ENCODE results near the gene RALGPS2.

Gene RALGPS2

DNA sequence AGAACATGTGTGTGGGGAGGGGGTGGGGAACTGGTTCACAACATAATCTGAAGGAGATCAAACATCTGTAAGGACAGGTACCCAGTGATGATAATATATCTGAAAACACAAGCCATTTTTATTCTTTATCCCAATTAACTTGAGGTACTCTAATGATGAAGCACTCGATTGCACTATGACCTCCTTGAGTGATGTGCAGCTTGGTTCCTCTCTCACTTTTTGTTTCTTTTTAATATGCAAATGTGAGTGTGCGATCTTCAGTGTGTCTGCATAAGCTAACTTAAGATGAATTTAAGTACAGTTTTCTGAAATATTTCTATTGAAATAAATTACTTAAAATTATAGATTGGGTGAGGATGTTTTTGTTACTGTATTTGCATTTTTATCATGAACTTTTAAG, 196.5 kb downstream of the RALGPS2 start:
- DNase-seq (ENCODE audit: low read depth) = no peak

DNA sequence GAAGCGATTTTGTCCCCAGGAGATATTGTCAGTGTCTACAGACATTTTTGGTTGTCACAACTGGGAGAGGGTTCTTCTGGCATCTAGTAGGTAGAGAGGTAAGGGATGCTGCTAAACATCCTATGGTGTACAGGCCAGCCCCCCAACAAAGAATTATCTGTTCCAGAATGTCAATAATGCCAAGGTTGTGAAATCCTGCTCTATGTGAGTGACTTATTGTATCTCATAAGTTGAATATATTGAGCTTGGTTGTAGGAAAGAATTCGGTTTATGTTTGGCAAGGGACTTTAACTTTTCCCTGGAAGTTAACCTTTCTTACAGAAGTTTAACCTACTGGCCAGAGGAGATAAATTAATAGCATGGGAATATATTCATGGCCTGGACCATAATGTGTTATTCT, 198.5 kb downstream of the RALGPS2 start:
- no peak for DNase-seq (ENCODE audit: low read depth)

DNA sequence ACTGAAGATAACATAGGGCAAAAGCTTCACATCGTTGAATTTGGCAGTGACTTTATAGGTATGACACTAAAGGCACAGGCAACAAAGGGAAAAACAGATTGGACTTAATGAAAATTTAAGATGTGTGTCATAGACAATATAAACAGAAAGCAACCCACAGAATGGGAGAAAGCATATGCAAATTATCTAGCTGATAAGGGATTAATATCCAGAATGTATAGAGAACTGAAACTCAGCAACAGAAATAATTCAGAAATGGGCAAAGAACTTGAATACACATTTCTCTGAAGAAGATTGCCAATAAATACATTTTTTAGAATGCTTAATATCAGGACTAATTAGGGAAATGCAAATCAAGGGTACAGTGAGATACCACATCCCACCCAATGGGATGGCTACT, 201.0 kb downstream of the RALGPS2 start:
- DNase-seq (ENCODE audit: low read depth) = no peak

DNA sequence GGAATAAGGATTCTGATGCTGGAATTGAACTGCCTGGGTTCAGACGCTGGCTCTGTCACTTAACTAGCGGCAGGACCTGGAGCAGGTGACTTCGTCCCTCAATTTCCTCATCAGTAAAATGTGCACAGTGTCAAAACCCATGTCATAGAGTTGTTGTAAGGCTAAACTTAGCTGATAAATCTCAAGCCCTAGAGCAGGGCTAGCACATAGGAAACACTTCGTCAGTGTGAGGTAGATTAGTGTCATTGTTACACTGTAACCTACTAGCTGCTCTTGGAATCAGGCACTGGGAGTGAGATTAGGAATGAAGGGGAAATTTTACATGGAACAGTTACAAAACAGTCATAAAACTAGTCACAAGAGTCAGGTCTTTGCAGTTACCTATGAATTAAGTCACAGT, 202.0 kb downstream of the RALGPS2 start:
- DNase-seq (ENCODE audit: low read depth) = no peak

DNA sequence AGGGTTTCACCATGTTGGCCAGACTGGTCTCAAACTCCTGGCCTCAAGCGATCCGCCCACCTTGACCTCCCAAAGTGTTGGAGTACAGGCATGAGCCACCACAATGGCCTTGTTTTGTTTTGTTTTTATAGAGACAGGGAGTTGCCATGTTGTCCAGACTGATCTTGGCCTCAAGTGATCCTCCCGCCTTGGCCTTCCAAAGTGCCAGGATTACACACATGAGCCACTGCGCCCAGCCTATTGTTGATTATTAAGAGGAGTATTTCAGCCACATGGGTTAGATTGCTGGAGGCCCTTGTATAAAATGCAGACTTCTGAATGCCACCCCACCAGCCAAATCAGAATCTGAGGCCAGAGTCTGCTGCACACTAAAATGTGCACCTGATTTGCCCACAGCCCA, 203.0 kb downstream of the RALGPS2 start:
- DNase-seq (ENCODE audit: low read depth) = no peak

DNA sequence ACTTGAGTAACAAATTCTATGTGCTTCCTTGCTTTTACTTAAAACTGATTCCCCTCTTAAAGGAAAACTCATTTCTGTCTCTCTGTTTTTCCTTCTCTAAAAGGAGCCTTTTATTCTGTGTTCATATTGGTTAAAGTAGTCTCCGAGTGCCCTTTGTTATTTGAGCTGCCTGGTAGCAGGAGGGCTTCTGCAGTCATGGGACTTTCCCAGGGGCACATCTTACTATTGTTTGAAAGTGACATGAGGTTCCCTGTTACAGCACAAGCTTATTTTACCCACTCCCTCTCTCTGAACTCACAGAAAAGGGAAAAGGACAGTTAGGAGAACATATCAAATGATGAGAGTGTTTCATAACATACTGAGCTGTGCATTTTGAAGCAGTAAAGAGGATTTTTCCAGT, 203.9 kb downstream of the RALGPS2 start:
- no peak for DNase-seq (ENCODE audit: low read depth)

DNA sequence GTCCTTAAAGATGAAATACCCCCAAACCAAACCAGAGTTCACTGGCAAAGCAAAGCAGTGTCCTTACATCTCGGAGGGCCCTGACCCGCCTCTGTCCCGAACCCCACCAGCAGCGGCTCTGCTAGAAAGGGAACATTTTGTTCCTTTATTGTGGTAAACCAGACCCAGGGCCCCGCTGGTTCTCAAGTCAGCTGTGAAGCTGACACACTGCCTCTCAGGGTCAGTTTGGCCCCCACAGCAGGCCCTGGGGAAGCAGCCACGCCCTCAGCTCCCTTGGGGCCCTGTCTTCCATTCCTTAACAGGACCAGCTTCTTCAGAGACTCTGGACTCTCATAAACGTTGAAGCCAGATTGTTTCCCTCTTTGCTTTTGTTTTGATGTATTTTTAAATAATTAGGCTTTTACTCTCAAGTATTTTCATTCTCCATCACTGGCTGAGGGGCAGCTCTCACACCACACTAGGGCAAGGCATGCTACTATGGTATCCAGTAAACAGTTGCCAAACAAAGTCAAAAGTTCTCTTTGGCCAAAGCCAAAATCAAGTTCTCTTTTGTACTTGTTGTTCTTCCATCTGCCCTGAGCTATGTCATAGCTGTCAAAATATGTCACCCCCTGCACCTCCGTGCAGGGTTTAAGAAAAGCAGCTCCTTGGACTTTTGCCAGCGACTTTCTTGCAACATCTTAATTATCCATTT, 207.0 kb downstream of the RALGPS2 start:
- no peak for DNase-seq (ENCODE audit: low read depth)

DNA sequence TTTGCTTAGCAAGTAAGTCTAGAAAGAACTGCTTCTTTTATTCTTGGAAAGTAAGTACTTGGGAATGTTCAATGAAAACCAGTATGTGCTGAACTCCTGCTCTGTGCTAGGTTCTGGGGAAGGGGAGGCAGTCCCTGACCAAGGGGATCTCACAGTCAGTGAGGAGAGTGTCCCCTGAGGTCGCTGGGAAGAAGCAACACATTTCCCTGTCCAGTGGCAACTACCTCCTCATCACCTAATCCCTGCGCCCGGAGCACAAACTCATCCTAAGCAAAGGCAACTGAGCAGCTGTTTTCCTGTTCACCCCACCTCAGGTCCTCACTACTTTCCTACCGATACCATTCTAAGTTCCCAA, 207.5 kb downstream of the RALGPS2 start:
- DNase-seq (ENCODE audit: low read depth) = no peak

DNA sequence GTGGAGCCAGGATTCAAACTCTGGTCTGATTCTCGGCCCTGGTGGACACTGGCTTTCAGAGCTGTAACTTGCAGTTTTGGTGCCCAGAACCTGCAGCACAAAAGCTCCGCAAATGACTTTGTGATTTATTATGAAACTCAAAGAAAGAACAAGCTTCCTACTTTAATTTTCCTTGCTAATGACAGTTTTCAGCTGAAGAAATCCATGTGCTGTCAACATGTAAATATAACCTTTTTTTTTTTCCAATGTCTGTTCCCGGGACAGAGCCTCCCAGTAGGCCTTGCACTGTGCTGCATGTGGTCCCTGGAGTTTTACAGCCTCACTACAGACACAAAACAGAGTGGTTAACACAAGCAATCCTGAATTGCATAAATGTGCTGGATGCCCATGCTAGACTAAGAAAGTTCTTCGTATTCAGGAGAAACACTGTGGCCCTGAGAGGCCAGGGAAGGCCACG, 208.1 kb downstream of the RALGPS2 start:
- no peak for DNase-seq (ENCODE audit: low read depth)

DNA sequence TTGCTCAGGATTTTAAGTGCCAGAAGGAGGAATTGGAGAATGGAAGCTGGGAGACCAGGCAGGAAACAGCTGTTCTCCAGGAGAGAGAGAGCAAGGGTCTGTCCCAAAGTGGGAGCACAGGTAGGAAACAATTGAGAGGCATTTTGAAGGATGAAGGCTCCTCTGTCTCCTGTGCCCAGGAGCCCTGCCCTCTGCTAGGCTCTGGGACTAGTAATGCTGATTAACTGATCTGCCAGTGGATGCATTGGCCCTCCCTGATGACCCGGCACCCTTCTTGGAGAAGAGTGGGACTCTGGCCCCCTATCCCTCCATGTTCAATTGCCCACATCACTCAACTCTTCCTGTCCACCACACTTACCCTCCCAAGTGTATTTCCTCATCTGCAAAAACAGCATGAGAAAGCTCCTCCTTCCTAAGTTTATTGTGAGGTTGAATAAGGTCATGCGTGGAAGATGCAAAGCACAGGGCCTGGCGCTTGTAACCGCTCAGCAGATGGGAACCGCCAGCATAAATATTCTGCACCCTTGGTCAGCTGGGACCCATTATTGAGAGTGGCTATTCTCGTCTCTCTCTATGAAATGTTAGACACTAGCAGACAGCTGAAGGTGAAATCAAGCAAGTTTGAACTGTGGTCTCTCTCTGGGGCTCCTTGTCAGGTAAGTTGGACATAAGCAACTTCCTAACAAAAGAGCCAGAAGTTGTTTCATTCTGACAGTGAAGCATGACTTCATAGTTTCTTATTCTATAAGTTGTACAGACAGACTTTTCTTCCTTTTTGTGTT, 208.9 kb downstream of the RALGPS2 start:
- DNase-seq (ENCODE audit: low read depth) = no peak

DNA sequence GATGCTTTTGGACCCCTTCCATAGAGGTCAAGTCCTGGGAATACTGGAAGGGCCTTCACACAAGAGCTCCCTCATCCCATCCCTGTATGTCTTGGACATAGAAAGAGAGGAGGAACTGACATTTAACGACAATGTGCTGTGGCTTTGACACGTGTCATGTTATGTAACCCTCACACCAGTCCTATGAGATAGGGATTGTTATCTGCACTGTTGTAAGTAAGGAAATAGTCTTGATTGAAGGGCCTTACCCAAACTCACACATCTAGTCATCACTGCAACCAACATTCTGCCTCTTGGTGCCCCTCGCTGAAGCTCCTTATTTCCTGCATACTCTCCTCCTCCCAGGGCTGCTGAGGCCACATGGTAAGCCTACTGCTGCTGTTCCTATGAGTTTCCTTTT, 209.5 kb downstream of the RALGPS2 start:
- no peak for DNase-seq (ENCODE audit: low read depth)

DNA sequence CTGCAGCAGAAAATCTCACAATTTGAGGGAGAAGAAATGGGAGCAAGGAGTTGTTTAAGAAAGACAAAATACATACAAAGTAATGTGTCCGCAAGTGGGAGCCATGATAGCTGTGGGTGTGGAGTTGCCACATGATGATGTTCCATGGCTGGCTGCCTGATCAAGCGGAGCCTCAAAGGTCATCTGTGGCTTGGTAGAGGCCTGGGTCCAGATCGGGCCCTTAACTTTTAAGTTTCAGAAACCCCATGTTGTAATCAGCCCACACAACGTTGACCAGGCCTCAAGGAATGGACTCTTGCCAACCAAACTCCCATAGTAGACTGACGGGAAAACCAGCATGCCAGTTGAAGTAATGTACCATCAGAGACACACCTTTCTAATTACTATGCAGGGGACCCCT, 210.6 kb downstream of the RALGPS2 start:
- DNase-seq (ENCODE audit: low read depth) = no peak

DNA sequence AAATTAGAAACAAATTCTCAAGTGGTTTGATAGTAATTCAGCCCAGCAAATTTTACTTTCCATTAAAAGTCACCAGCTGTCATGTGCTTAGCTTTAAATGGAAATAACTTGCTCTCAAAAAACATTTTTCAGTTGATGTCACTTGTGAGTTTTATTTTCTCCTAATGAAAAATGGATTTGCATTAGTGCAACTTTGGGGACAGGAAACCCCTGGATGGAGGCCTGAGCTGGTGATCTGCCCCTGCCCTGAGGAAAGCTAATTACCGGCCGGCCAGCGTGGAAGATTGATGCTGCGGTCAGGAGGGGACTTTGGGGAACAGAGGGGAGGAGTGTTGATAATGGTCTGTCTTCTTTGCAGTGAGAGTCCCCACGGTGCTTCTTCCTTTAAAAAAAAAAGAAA, 212.7 kb downstream of the RALGPS2 start:
- no peak for DNase-seq (ENCODE audit: low read depth)

DNA sequence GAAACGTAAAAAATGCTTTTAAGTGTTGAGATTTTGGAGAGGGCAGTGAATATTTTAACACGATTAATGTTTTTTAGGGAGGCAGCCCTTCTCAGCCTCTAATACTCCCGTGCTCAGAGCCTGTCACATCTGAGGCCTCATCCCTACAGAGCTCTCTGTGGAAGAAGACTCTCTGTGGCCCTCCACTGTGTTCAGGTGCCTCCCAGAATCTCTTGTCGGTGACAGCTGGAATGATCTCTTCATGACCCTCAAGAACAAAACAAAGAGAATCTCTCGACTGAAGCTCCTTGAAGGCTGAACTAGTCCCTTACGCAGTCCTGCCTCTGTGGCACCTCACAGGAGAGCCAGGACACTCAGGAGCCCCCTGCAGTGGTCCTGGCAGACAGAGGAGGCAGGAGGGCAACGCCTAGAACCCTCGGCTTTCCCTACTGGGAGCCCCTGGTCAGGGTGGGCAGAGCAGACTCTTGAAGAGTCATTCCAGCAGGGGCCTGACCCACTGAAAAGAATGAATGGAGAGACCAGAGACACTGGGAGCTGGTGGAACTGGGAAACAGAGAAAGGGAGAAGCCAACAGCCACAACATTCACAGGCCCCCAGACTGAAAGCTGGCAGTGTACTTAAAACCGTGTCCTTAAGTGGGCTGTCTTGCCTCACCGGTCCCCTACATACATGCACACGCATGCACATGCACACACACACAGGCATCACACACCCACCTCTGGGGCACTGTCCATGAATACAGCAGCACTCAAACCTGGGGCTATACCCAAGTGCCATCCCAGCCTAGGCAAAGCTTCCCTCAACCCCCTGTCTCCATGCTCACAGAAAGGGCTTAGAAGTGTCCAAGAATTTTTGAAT, 213.3 kb downstream of the RALGPS2 start:
- DNase-seq (ENCODE audit: low read depth) = no peak

DNA sequence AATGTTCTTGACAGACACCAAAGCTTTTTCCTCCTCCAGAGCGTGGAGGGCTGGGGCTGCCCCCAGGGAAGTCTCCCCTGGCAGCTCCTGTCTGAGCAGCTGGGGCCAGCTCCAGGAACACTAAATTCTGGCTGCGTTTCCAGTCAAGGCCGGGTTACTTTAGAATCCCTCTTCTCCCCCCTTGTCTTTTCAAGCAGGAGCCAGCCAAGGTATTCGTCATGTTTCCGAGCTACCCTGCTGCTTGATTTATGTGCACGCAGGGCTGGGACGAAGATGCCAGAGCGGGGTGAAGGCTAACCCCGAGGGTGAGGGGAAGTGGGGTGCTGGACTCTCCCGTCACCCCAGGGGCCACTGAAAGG, 213.9 kb downstream of the RALGPS2 start:
- no peak for DNase-seq (ENCODE audit: low read depth)

DNA sequence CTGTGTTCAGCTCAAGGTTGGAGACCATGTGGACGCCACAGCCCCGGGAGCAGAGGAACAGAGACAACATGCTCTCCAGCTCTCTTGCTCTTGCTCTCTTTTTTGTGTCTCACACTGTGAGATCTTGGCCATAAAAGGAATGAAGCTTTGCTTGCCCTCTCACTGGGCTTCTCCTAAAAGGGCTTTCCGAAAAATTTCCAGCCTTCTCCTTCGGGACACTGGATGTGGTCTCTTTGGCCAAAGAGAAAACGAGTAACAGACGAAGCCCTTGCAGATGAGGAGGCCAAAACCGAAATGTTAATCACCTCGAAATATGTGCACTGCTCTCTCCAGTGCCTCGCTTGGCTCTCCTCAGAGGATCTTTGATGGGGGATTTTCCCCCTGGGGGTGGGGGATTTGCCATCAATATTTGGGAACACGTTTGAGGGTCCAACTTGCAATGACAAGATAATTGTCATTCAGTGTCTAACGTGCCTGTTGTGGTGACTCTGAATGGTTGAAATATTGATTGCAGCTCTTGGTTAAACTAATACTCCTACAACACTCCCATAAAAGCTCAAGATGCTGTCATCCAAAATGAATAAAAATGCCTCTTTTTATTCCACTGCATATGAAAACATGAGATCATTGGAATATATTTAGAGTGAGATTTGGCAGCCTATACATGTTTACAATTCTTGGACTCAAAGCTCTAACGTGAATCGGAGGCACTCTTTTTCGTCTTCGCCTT, 214.5 kb downstream of the RALGPS2 start:
- no peak for DNase-seq (ENCODE audit: low read depth)

DNA sequence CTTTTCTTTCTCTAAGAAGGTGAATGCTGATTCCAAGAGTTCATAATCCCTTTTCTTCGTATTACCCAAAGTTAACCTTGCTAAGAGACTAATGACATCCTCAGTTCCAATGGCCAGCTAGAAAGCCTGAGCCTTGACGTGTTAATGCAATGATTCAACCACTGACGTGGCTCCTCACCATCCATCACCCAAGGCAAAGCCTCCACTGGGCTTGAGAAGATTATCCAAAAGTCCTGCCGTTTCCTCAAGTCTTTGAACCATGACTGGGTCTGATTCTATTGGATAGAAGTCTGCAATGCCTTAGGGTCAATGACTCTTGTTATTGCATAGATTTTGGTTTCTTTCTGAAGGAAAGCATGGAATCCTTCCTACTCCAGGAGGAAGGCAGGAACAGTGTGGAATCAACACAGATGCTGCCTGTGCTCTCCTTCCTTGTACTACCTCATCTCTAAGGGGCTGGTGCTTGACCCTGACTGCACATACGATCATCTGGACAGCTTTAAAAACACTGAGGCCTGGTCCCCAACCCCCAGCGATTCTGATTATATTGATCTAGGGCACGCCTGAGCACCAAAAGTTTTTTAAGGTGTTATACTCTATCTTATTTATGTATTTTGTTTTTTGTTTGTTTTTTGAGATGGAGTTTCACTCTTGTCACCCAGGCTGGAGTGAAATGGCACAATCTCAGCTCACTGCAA, 215.2 kb downstream of the RALGPS2 start:
- no peak for DNase-seq (ENCODE audit: low read depth)

DNA sequence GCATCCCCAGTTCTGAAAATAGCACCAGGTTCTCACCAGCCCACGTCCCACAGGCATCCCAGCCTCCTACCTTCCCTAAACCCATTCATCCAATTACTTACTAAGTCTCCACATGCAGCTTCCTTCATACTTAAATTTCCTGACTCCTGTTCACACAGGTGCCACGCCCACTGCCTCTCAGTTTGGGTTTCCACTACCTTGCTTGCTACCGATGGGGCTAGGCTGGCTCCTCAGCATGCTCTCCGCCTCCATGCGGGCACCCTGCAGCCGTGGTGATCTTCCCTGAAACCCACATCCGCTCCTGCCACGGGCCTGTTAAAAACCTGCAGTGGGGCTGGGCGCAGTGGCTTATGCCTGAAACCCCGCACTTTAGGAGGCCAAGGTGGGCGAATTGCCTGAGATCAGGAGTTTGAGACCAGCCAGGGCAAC, 216.2 kb downstream of the RALGPS2 start:
- DNase-seq (ENCODE audit: low read depth) = no peak

DNA sequence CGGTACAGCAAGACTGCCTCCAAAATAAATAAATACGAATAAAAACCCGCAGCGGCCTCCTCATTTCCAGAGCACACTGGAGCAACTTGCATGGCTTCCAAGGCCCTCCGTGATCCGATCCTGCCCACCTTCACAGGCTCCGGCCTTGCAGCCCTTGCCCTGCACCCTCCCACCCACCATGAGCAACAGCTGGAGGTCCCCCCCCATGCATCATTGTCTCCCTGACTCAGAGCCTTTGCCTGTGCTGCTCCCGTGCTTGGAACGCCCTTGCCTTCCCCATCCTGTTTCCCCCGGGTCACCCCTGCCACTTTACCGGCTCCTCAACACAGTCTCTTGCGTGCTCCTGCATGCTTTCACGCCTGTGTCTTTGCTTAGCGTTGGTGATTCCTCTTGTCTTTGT, 216.8 kb downstream of the RALGPS2 start:
- DNase-seq (ENCODE audit: low read depth) = no peak

DNA sequence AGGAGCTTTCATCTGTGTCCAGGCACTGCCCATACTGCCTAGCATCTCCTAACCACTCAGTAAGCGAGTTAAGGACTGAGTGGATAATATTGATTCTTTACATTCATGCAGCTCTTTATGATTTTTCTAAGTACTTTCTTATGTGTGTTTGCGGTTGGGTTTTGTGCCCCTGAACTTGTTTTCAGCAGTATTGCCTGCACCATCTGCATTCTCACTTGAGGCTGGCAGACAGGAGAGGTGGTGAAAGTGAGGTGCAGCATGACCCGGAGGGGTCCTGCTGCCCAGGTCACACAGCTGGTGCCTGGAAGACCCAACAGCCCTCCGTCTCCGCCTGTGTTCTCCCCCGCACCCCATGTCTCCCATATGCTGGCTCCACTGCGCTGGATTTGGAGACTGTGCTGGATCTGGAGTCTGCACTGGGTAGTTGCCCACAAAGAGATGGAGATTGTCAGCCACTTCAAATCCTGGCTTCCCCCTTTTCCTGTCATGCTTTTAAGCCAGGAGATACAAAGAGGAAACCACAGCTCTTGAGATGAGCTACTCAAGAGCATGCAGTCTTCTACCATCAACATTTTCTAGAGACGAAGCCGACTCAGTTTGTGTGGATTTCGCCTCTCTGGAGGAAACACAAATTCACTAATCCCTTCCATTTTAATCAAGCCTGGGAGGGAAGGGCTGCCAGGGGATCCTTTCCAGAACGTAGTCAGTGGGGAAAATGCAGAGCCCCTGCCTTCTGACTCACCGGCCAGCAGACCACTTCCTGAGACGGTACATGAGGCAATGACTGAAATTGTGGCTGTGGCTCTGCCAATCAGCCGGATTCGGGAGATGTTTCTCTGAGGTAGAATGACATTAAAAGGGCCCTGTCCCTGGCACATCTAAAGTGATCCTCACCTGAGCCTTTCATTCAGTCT, 217.5 kb downstream of the RALGPS2 start:
- no peak for DNase-seq (ENCODE audit: low read depth)

DNA sequence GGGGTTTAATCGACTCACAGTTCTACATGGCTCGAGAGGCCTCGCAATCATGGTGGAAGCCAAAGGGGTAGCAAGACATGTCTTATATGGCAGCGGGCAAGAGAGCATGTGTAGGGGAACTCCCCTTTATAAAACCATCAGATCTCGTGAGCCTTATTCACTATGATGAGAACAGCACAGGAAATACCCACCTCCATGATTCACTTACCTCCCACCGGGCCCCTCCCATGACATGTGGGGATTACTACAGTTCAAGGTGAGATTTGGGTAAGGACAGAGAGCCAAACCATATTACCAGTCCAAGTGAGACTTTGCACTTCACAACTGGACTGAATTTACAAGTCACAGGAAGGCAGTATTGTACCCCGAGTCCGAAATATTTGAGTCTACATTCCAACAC, 219.7 kb downstream of the RALGPS2 start:
- DNase-seq (ENCODE audit: low read depth) = no peak
